GM18498 (cell line): ENCODE measurements around the gene NKG7.

ENCODE experiments used
- ATAC-seq: cut with Tn5 transposase; IDR thresholded peaks from one replicate; pipeline ENCODE4 v1.9.1; 2021; ENCODE audit warnings: mild to moderate bottlenecking, moderate library complexity; ENCODE audit not compliant: unreplicated experiment

Gene NKG7

GRCh38 chr19:51364200-51365106, 8.0 kb downstream of the NKG7 start:
- no peak for ATAC-seq

GRCh38 chr19:51361239-51361638, 11.2 kb downstream of the NKG7 start:
- ATAC-seq: no peak

- no peak for ATAC-seq
Measured at GRCh38 chr19:51359294-51359693, 13.2 kb downstream of the NKG7 start.

GRCh38 chr19:51357952-51358351, 14.5 kb downstream of the NKG7 start:
- no peak for ATAC-seq

- no peak for ATAC-seq
Measured at GRCh38 chr19:51356159-51356801, 16.2 kb downstream of the NKG7 start.

- ATAC-seq: no peak
Measured at GRCh38 chr19:51354742-51355148, 17.7 kb downstream of the NKG7 start.

- ATAC-seq: no peak
Measured at GRCh38 chr19:51354103-51354741, 18.2 kb downstream of the NKG7 start.

- no peak for ATAC-seq
Measured at GRCh38 chr19:51352783-51353360, 19.6 kb downstream of the NKG7 start.

- no peak for ATAC-seq
Measured at GRCh38 chr19:51351266-51351990, 21.0 kb downstream of the NKG7 start.

GRCh38 chr19:51347209-51347928, 25.1 kb downstream of the NKG7 start:
- no peak for ATAC-seq

GRCh38 chr19:51346742-51347141, 25.7 kb downstream of the NKG7 start:
- no peak for ATAC-seq

GRCh38 chr19:51345076-51345620, 27.3 kb downstream of the NKG7 start:
- no peak for ATAC-seq

GRCh38 chr19:51342631-51343569, 29.6 kb downstream of the NKG7 start:
- no peak for ATAC-seq

GRCh38 chr19:51341976-51342580, 30.4 kb downstream of the NKG7 start, which contains the start of gene VSIG10L:
Gene VSIG10L (minus strand): TSS chr19:51342139. CDS start chr19:51342124, 15 bp downstream.
- no peak for ATAC-seq

- no peak for ATAC-seq
Measured at GRCh38 chr19:51341066-51341465, 31.4 kb downstream of the NKG7 start.

- ATAC-seq: peak; percentile 57
Measured at GRCh38 chr19:51339687-51340656, 32.5 kb downstream of the NKG7 start.

- peak; percentile 7 for ATAC-seq
Measured at GRCh38 chr19:51339313-51339686, 33.2 kb downstream of the NKG7 start.
